Measurements from ENCODE around the gene ACSM2B. TPM values are rescaled to one million over a fixed set of nuclear protein-coding genes. Genes with fewer than 3 reads are reported as not detected.

Gene ACSM2B
- total RNA-seq, 1 donor from 2014 or later = not detected

- Histone ChIP-seq H3K4me3 (ENCODE audit: insufficient read depth, low read depth, low read length) (no peak overlapping the region), H4K20me1 (ENCODE audit: insufficient read depth, low read length) (no peaks in the 10 kb centered on the region), H3K9ac (ENCODE audit: low read length) (no peak overlapping the region), H2AFZ (ENCODE audit: low read depth, low read length) (no peak overlapping the region), H3K9me3 (ENCODE audit: insufficient read depth, low read depth, low read length) (no peaks in the 10 kb centered on the region), H3K27ac (ENCODE audit: low read depth, low read length) (no peak overlapping the region), H3K36me3 (ENCODE audit: insufficient read depth, low read length) (no peaks in the 10 kb centered on the region), H3K4me2 (ENCODE audit: low read length) (no peak overlapping the region), H3K4me1 (ENCODE audit: insufficient read depth, low read length) (no peaks in the 10 kb centered on the region), H3K27me3 (ENCODE audit: insufficient read depth, low read length) (no peaks in the 10 kb centered on the region), H3K79me2 (ENCODE audit: insufficient read depth, low read length) (no peaks in the 10 kb centered on the region)
- no peaks in the 10 kb centered on the region for H3K9me3 Mint-ChIP-seq (ENCODE audit: unreplicated experiment)
- TF ChIP-seq CTCF (IDR thresholded peaks at IDR 0.05; ENCODE audit: insufficient read depth, low read depth, low read length) (no peak), EZH2 (IDR thresholded peaks at IDR 0.05; ENCODE audit: insufficient read depth, low read length) (no peak)
- FAIRE-seq = no peak
- H3K36me3 Mint-ChIP-seq (ENCODE audit: low read depth, unreplicated experiment) = no peaks in the 10 kb centered on the region
- no peak overlapping the region for H3K27ac Mint-ChIP-seq (ENCODE audit: unreplicated experiment)
- no peak overlapping the region for H3K4me3 Mint-ChIP-seq (ENCODE audit: unreplicated experiment)
- peaks cover 22% of the 10 kb centered on the region for H3K27me3 Mint-ChIP-seq (ENCODE audit: low read depth, unreplicated experiment)
- no peaks in the 10 kb centered on the region for H3K4me1 Mint-ChIP-seq (ENCODE audit: low read depth, unreplicated experiment)
- no peak for DNase-seq (ENCODE audit: low read depth)
Observed at GRCh38 chr16:20515688-20516090, 60.5 kb downstream of the ACSM2B start.

- peaks cover 7% of the 10 kb centered on the region for H3K9me3 Mint-ChIP-seq (ENCODE audit: unreplicated experiment)
- H3K27ac Mint-ChIP-seq (ENCODE audit: unreplicated experiment) = no peak overlapping the region
- H3K4me3 ChIP-seq (ENCODE audit: insufficient read depth, low read depth, low read length) = no peak overlapping the region
Observed at GRCh38 chr16:20510323-20510722, 65.8 kb downstream of the ACSM2B start.

More at GRCh38 chr16:20510323-20510722, 65.8 kb downstream of the ACSM2B start:
- Histone ChIP-seq H3K79me2 (ENCODE audit: insufficient read depth, low read length) (no peaks in the 10 kb centered on the region), H2AFZ (ENCODE audit: low read depth, low read length) (no peak overlapping the region), H3K9me3 (ENCODE audit: insufficient read depth, low read depth, low read length) (peaks cover 3% of the 10 kb centered on the region), H3K4me1 (ENCODE audit: insufficient read depth, low read length) (no peaks in the 10 kb centered on the region), H4K20me1 (ENCODE audit: insufficient read depth, low read length) (no peaks in the 10 kb centered on the region), H3K4me2 (ENCODE audit: low read length) (no peak overlapping the region), H3K27me3 (ENCODE audit: insufficient read depth, low read length) (no peaks in the 10 kb centered on the region), H3K9ac (ENCODE audit: low read length) (no peak overlapping the region), H3K36me3 (ENCODE audit: insufficient read depth, low read length) (no peaks in the 10 kb centered on the region), H3K27ac (ENCODE audit: low read depth, low read length) (no peak overlapping the region)
- DNase-seq (ENCODE audit: low read depth) (no peak), FAIRE-seq (no peak)
- H3K27me3 Mint-ChIP-seq (ENCODE audit: low read depth, unreplicated experiment) = peaks cover 13% of the 10 kb centered on the region
- no peak overlapping the region for H3K4me3 Mint-ChIP-seq (ENCODE audit: unreplicated experiment)
- TF ChIP-seq CTCF (IDR thresholded peaks at IDR 0.05; ENCODE audit: insufficient read depth, low read depth, low read length) (no peak), EZH2 (IDR thresholded peaks at IDR 0.05; ENCODE audit: insufficient read depth, low read length) (no peak)
- H3K36me3 Mint-ChIP-seq (ENCODE audit: low read depth, unreplicated experiment) = no peaks in the 10 kb centered on the region
- H3K4me1 Mint-ChIP-seq (ENCODE audit: low read depth, unreplicated experiment) = no peaks in the 10 kb centered on the region
